WTC11 (cell line): ENCODE data around the gene COL6A3.

ENCODE experiments used
- CBFB ChIP-seq: sonication (generic); formaldehyde crosslinking; IDR thresholded peaks from 2 replicates; pipeline ENCODE4 v1.8.1; 2022; ENCODE audit warnings: mild to moderate bottlenecking, low read depth, missing genetic modification reagents
- FOXJ3 ChIP-seq: sonication (generic); formaldehyde crosslinking; IDR thresholded peaks from 2 replicates; pipeline ENCODE4 v1.9.0; 2021; ENCODE audit warnings: missing genetic modification reagents, mild to moderate bottlenecking, borderline replicate concordance
- KAT7 ChIP-seq: sonication (generic); formaldehyde crosslinking; IDR thresholded peaks from 2 replicates; pipeline ENCODE4 v1.8.1; 2023; ENCODE audit warnings: missing genetic modification reagents, mild to moderate bottlenecking, borderline replicate concordance
- ZBTB21 ChIP-seq: sonication (generic); formaldehyde crosslinking; IDR thresholded peaks from 2 replicates; pipeline ENCODE4 v1.8.1; 2023; ENCODE audit warnings: mild to moderate bottlenecking, missing genetic modification reagents, borderline replicate concordance
- TF ChIP-seq, protein P1 (sequence below): fragments of 200-600 bp; IDR thresholded peaks from 2 replicates; pipeline ENCODE4 v1.8.0; 2022; ENCODE audit warnings: antibody characterized with exemption
- TF ChIP-seq, protein P2 (sequence below): sonication (generic); formaldehyde crosslinking; IDR thresholded peaks from 2 replicates; pipeline ENCODE4 v1.8.1; 2023; ENCODE audit warnings: mild to moderate bottlenecking, missing genetic modification reagents
- TF ChIP-seq, protein P3 (sequence below): sonication (generic); formaldehyde crosslinking; IDR thresholded peaks from 2 replicates; pipeline ENCODE4 v1.8.0; 2022; ENCODE audit warnings: mild to moderate bottlenecking, missing genetic modification reagents
- TF ChIP-seq, protein P4 (sequence below): sonication (generic); formaldehyde crosslinking; IDR thresholded peaks from 2 replicates; pipeline ENCODE4 v1.8.1; 2023; ENCODE audit warnings: mild to moderate bottlenecking, missing genetic modification reagents, moderate library complexity

DNA sequence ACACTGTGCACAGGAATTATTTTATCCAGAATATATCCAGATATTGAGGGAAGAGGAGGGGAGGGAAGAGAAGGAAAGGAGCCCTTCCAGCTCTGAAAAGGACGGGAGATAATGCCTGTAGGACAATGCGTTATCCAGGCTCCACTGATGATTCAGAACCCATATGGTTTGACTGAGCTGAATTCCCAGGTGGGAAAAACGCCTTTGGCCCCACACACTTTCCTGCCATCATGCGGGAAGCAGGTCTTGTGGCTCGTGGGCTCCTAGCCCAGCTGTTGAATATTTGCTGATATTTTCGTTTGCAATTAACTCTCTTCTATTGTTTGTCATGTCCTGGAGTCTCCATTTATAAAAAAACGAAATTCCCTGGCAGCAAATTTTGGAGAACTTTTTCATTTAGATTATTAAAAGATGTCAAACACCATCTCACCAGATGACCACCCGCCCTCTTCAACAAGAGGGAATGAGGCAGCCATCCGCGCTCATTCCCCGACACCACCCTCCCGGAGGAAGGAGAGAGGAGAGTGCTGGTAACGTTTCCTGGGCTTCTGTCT is 8.9 kb downstream of the COL6A3 start:
- TF ChIP-seq, protein P1, sequence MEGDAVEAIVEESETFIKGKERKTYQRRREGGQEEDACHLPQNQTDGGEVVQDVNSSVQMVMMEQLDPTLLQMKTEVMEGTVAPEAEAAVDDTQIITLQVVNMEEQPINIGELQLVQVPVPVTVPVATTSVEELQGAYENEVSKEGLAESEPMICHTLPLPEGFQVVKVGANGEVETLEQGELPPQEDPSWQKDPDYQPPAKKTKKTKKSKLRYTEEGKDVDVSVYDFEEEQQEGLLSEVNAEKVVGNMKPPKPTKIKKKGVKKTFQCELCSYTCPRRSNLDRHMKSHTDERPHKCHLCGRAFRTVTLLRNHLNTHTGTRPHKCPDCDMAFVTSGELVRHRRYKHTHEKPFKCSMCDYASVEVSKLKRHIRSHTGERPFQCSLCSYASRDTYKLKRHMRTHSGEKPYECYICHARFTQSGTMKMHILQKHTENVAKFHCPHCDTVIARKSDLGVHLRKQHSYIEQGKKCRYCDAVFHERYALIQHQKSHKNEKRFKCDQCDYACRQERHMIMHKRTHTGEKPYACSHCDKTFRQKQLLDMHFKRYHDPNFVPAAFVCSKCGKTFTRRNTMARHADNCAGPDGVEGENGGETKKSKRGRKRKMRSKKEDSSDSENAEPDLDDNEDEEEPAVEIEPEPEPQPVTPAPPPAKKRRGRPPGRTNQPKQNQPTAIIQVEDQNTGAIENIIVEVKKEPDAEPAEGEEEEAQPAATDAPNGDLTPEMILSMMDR = no peak
- TF ChIP-seq, protein P2, sequence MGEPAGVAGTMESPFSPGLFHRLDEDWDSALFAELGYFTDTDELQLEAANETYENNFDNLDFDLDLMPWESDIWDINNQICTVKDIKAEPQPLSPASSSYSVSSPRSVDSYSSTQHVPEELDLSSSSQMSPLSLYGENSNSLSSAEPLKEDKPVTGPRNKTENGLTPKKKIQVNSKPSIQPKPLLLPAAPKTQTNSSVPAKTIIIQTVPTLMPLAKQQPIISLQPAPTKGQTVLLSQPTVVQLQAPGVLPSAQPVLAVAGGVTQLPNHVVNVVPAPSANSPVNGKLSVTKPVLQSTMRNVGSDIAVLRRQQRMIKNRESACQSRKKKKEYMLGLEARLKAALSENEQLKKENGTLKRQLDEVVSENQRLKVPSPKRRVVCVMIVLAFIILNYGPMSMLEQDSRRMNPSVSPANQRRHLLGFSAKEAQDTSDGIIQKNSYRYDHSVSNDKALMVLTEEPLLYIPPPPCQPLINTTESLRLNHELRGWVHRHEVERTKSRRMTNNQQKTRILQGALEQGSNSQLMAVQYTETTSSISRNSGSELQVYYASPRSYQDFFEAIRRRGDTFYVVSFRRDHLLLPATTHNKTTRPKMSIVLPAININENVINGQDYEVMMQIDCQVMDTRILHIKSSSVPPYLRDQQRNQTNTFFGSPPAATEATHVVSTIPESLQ (CRISPR knock-in tag) = no peak
- TF ChIP-seq, protein P3, sequence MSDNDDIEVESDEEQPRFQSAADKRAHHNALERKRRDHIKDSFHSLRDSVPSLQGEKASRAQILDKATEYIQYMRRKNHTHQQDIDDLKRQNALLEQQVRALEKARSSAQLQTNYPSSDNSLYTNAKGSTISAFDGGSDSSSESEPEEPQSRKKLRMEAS (CRISPR knock-in tag) = no peak
- TF ChIP-seq ZBTB21 (no peak), FOXJ3 (CRISPR knock-in tag) (no peak), CBFB (CRISPR knock-in tag) (no peak), KAT7 (CRISPR knock-in tag) (no peak)
- TF ChIP-seq, protein P4, sequence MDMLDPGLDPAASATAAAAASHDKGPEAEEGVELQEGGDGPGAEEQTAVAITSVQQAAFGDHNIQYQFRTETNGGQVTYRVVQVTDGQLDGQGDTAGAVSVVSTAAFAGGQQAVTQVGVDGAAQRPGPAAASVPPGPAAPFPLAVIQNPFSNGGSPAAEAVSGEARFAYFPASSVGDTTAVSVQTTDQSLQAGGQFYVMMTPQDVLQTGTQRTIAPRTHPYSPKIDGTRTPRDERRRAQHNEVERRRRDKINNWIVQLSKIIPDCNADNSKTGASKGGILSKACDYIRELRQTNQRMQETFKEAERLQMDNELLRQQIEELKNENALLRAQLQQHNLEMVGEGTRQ = no peak
